NT2/D1 (cell line): ENCODE results near the gene SMIM22.

Experiments used
- DNase-seq: peaks from one replicate; pipeline ENCODE4 v3.0.0-alpha.2; 2011; ENCODE audit warnings: low read depth, low spot score
- H3K27me3 ChIP-seq: 2 replicates; pipeline ENCODE4 v1.6.0; 2011; ENCODE audit warnings: mild to moderate bottlenecking; ENCODE audit not compliant: insufficient read length, insufficient read depth
- H3K36me3 ChIP-seq: 2 replicates; pipeline ENCODE4 v1.6.1; 2011; ENCODE audit warnings: mild to moderate bottlenecking, low read length, mixed read lengths; ENCODE audit not compliant: insufficient read depth, insufficient read length
- H3K4me1 ChIP-seq: 2 replicates; pipeline ENCODE4 v1.5.1; 2011; ENCODE audit not compliant: insufficient read depth, insufficient read length
- H3K4me3 ChIP-seq: 2 replicates; pipeline ENCODE4 v1.5.1; 2011; ENCODE audit warnings: low read depth; ENCODE audit not compliant: insufficient read length
- H3K9ac ChIP-seq: 2 replicates; pipeline ENCODE4 v1.6.0; 2011; ENCODE audit warnings: low read depth; ENCODE audit not compliant: insufficient read length
- H3K9me3 ChIP-seq: 2 replicates; pipeline ENCODE4 v1.5.1; 2011; ENCODE audit warnings: mild to moderate bottlenecking, low read length; ENCODE audit not compliant: insufficient read depth
- SUZ12 ChIP-seq: IDR thresholded peaks from 2 replicates; pipeline ENCODE4 v1.6.1; 2011; ENCODE audit not compliant: insufficient read length, insufficient read depth; ENCODE audit errors: extremely low read depth
- YY1 ChIP-seq: IDR thresholded peaks from 2 replicates; pipeline ENCODE4 v1.6.1; 2011; ENCODE audit not compliant: insufficient read length, insufficient read depth
- ZNF274 ChIP-seq: IDR thresholded peaks from 2 replicates; pipeline ENCODE4 v1.6.1; 2011; ENCODE audit warnings: mild to moderate bottlenecking, low read depth, low read length

The SMIM22 gene

GRCh38 chr16:4831616-4832015, 36.4 kb downstream of the SMIM22 start:
- no peak overlapping the region for H3K4me3 ChIP-seq
- H3K27me3 ChIP-seq: no peaks in the 10 kb centered on the region
- no peak for DNase-seq
- no peaks in the 10 kb centered on the region for H3K4me1 ChIP-seq
- H3K36me3 ChIP-seq: peaks cover 92% of the 10 kb centered on the region
- no peaks in the 10 kb centered on the region for H3K9me3 ChIP-seq
- TF ChIP-seq SUZ12 (no peak), YY1 (no peak)
- H3K9ac ChIP-seq: no peak overlapping the region

GRCh38 chr16:4832698-4833343, 37.7 kb downstream of the SMIM22 start:
- Histone ChIP-seq H3K9me3 (no peaks in the 10 kb centered on the region), H3K36me3 (peaks cover 90% of the 10 kb centered on the region), H3K27me3 (no peaks in the 10 kb centered on the region), H3K4me3 (no peak overlapping the region), H3K4me1 (no peaks in the 10 kb centered on the region), H3K9ac (no peak overlapping the region)
- TF ChIP-seq SUZ12 (no peak), YY1 (no peak), ZNF274 (no peak)
- no peak for DNase-seq

GRCh38 chr16:4833584-4833983, 38.4 kb downstream of the SMIM22 start:
- Histone ChIP-seq H3K4me3 (no peak overlapping the region), H3K9me3 (no peaks in the 10 kb centered on the region), H3K4me1 (no peaks in the 10 kb centered on the region), H3K27me3 (no peaks in the 10 kb centered on the region), H3K9ac (no peak overlapping the region), H3K36me3 (peaks cover 91% of the 10 kb centered on the region)
- DNase-seq: no peak
- TF ChIP-seq ZNF274 (no peak), SUZ12 (no peak), YY1 (no peak)

GRCh38 chr16:4836727-4837126, 41.6 kb downstream of the SMIM22 start:
- no peaks in the 10 kb centered on the region for H3K27me3 ChIP-seq
- H3K9me3 ChIP-seq: no peaks in the 10 kb centered on the region
- H3K36me3 ChIP-seq: peaks cover 91% of the 10 kb centered on the region
- H3K9ac ChIP-seq: no peak overlapping the region
- no peak for DNase-seq
- H3K4me1 ChIP-seq: no peaks in the 10 kb centered on the region
- TF ChIP-seq SUZ12 (no peak), YY1 (no peak), ZNF274 (no peak)
- no peak overlapping the region for H3K4me3 ChIP-seq

GRCh38 chr16:4837733-4838501, 42.7 kb downstream of the SMIM22 start:
- H3K9me3 ChIP-seq: no peaks in the 10 kb centered on the region
- no peak overlapping the region for H3K9ac ChIP-seq
- no peak overlapping the region for H3K4me3 ChIP-seq
- no peak for DNase-seq
- no peaks in the 10 kb centered on the region for H3K4me1 ChIP-seq
- peaks cover 90% of the 10 kb centered on the region for H3K36me3 ChIP-seq
- TF ChIP-seq ZNF274 (no peak), YY1 (no peak), SUZ12 (no peak)
- no peaks in the 10 kb centered on the region for H3K27me3 ChIP-seq

- Histone ChIP-seq H3K36me3 (peaks cover 89% of the 10 kb centered on the region), H3K27me3 (no peaks in the 10 kb centered on the region), H3K9me3 (no peaks in the 10 kb centered on the region), H3K4me3 (no peak overlapping the region), H3K9ac (no peak overlapping the region), H3K4me1 (no peaks in the 10 kb centered on the region)
- DNase-seq: no peak
- TF ChIP-seq YY1 (no peak), SUZ12 (no peak), ZNF274 (no peak)
These were observed 44.8 kb downstream of the SMIM22 start for GRCh38 chr16:4839942-4840341.

GRCh38 chr16:4840984-4841383, 45.8 kb downstream of the SMIM22 start:
- Histone ChIP-seq H3K4me3 (no peak overlapping the region), H3K9me3 (no peaks in the 10 kb centered on the region), H3K36me3 (peaks cover 92% of the 10 kb centered on the region), H3K4me1 (no peaks in the 10 kb centered on the region), H3K9ac (no peak overlapping the region), H3K27me3 (no peaks in the 10 kb centered on the region)
- no peak for DNase-seq
- no peak for TF ChIP-seq SUZ12
- no peak for TF ChIP-seq YY1
